Endothelial cell of umbilical vein (primary cell): ENCODE results near the gene KCNJ16.

ENCODE experiments used
- JUN ChIP-seq: IDR thresholded peaks from 2 replicates; pipeline ENCODE4 v1.6.1; 2011; ENCODE audit warnings: borderline replicate concordance, low read depth; ENCODE audit not compliant: insufficient read length, insufficient read depth
- MYC ChIP-seq: IDR thresholded peaks from one replicate; pipeline ENCODE4 v1.6.1; 2011; ENCODE audit warnings: mild to moderate bottlenecking, low read depth, low read length
- POLR2AphosphoS5 ChIP-seq: IDR thresholded peaks from 2 replicates; pipeline ENCODE4 v1.6.1; 2012; ENCODE audit warnings: low read depth, mild to moderate bottlenecking, control low read depth, low read length, moderate library complexity; ENCODE audit not compliant: insufficient read depth
- TF ChIP-seq, protein P1 (sequence below), 2 donors: IDR thresholded peaks; 1 replicate in 1 of 2; 2 replicates in 1 of 2; pipeline ENCODE4 v1.5.1; 2011; ENCODE audit warnings: low read length in 2 of 2, mild to moderate bottlenecking in 2 of 2, moderate library complexity in 2 of 2, control low read depth in 1 of 2, inconsistent platforms in 1 of 2, low read depth in 1 of 2; ENCODE audit not compliant: insufficient read depth in 1 of 2; ENCODE audit errors: extremely low read depth in 1 of 2

DNA sequence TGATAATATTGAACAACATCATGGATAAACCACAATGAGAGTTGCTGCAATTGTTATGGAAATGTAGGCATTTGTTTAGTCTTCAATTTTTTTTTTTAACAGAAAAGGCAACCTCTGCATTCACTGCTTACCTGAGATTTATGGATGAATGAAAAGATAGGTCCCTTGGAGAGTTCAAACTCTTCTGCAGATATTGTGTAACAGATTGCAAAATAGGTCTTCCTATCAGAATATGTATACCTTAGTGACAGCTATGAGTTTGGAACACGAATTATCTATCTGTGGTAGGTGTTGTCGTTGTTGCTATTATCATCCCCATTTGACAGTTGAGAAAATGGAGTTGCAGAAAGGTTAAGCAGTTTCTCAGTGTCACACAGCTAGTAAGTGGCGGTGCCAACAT lies 1.2 kb upstream of the KCNJ16 start:
- TF ChIP-seq, protein P1, sequence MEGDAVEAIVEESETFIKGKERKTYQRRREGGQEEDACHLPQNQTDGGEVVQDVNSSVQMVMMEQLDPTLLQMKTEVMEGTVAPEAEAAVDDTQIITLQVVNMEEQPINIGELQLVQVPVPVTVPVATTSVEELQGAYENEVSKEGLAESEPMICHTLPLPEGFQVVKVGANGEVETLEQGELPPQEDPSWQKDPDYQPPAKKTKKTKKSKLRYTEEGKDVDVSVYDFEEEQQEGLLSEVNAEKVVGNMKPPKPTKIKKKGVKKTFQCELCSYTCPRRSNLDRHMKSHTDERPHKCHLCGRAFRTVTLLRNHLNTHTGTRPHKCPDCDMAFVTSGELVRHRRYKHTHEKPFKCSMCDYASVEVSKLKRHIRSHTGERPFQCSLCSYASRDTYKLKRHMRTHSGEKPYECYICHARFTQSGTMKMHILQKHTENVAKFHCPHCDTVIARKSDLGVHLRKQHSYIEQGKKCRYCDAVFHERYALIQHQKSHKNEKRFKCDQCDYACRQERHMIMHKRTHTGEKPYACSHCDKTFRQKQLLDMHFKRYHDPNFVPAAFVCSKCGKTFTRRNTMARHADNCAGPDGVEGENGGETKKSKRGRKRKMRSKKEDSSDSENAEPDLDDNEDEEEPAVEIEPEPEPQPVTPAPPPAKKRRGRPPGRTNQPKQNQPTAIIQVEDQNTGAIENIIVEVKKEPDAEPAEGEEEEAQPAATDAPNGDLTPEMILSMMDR (IDR thresholded peaks at IDR 0.05; ENCODE audit: extremely low read depth in 1 of 2, insufficient read depth in 1 of 2, low read depth in 1 of 2, low read length in 2 of 2) = no peak
- TF ChIP-seq JUN (no peak), MYC (no peak), POLR2AphosphoS5 (no peak)
